GM10266 (cell line): ENCODE results near the gene RBMS3.

Experiments used
- DNase-seq: peaks from one replicate; pipeline ENCODE4 v3.0.0; 2012; ENCODE audit errors: extremely low spot score
- TF ChIP-seq, protein P1 (sequence below): IDR thresholded peaks from 2 replicates; pipeline ENCODE4 v1.5.1; 2012; ENCODE audit warnings: mild to moderate bottlenecking, low read depth; ENCODE audit not compliant: control insufficient read depth, insufficient read depth; ENCODE audit errors: missing control alignments

Gene RBMS3

DNA sequence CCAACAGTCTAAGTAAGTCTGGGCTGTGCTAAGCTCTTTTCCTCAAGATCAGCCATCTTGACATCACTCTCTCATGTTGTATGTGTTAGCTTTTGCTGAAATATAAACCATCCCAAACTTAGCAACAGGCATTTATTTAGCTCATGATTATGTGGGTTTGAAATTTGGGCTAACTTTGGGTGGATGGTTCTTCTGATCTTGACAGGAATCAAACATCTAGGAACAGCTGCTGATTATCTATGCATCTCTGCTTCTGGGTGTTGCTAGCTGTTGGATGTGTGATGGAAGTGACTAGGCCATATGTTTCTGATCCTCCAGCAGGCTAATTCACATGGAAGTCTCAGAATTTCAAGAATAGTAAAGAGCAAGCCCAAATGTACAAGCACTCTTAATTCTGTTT is 710.3 kb downstream of the RBMS3 start:
- no peak for DNase-seq
- TF ChIP-seq, protein P1, sequence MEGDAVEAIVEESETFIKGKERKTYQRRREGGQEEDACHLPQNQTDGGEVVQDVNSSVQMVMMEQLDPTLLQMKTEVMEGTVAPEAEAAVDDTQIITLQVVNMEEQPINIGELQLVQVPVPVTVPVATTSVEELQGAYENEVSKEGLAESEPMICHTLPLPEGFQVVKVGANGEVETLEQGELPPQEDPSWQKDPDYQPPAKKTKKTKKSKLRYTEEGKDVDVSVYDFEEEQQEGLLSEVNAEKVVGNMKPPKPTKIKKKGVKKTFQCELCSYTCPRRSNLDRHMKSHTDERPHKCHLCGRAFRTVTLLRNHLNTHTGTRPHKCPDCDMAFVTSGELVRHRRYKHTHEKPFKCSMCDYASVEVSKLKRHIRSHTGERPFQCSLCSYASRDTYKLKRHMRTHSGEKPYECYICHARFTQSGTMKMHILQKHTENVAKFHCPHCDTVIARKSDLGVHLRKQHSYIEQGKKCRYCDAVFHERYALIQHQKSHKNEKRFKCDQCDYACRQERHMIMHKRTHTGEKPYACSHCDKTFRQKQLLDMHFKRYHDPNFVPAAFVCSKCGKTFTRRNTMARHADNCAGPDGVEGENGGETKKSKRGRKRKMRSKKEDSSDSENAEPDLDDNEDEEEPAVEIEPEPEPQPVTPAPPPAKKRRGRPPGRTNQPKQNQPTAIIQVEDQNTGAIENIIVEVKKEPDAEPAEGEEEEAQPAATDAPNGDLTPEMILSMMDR: no peak

DNA sequence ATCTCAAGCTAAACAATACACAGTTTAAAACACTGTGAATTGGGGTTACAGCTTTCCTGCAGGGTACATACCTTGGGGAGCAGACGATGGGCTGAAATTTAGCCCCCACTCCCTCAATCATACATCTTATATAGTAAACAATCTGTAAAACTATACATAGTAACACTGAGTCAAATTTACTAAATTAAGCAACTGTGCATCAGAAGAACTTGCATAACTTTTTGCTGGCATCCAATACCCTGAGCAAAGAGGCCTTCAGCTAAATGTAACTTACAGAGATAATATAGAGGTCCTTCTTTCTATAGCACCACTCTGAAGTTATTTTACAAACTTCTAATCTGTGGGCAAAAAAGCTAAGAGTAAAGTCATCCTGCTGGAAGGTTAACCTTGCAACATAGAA is 721.9 kb downstream of the RBMS3 start:
- DNase-seq: no peak
- TF ChIP-seq, protein P1: no peak

DNA sequence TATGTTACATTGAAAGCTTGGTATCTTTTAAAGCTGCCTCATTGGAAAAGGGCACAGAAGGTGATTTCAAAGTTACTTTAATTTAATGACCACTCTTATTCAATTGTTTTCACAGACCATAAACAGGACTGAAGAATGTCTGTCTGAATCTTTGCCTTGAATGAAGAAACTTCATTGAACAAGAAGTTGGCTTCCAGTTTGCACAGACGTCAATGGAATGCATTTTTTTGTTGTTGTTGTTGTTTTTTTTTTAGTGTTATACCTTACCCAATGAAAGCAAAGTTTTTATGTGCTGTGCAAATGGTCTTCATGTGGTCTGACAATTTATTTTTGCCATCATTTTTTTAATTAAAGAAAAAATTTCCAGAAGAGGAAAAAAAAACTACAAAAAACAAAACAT is 722.9 kb downstream of the RBMS3 start:
- no peak for DNase-seq
- TF ChIP-seq, protein P1: no peak

DNA sequence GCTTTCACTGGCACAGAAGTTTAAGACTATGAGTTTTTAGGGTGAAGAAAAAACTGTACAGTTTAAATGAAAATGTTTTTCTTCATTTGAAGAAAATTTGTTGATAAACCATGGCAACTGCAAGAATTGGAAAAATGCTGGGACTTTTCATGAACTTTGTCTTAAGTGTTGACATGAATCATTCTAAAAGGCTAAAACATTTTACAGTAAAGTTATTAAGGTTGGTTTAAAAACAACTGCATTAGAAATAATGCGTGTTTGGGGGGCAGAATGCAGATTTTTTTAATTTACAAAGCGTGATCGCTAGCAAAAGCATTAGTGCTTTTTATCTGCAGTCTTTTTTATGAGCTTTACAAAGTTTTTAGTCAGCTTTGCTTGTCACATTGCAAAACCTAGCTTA is 723.6 kb downstream of the RBMS3 start:
- no peak for DNase-seq
- TF ChIP-seq, protein P1: no peak

DNA sequence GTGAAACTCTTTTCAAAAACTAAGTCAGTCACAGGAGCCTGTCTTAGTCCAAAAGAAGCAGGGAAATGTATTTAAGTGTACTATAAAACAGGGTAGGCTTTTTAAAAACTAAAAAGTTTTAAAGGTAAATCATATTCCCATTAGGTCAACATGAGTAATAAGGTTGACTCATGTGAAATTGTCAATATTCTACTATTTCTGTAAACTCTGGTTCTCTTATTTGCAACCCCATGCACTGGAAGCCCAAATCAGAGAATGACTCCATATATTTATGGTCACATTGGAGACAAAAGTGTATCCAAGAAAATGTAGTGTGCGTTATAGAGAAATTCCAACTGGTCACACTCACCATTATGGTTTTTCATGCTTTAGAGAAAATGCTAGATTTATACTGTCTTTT is 725.2 kb downstream of the RBMS3 start:
- TF ChIP-seq, protein P1: no peak
- no peak for DNase-seq

DNA sequence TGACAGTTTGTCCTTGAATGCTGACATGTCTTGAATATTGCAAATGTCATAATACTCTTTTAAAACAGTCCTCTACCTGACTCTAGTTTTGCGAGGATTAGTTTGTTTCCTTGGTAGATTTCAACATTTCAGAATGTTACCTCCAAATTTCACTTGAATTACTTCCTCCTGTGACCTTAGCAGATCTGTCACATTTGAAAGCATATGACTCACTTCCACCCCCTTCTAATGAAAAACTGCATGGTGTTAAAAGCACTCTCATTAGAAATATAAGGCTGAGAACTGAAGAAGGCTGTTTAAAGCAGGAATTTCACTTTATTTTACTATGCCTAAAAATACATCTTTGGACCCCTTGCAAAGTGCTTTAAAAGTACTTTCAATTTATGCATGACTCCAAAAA is 726.8 kb downstream of the RBMS3 start:
- no peak for DNase-seq

DNA sequence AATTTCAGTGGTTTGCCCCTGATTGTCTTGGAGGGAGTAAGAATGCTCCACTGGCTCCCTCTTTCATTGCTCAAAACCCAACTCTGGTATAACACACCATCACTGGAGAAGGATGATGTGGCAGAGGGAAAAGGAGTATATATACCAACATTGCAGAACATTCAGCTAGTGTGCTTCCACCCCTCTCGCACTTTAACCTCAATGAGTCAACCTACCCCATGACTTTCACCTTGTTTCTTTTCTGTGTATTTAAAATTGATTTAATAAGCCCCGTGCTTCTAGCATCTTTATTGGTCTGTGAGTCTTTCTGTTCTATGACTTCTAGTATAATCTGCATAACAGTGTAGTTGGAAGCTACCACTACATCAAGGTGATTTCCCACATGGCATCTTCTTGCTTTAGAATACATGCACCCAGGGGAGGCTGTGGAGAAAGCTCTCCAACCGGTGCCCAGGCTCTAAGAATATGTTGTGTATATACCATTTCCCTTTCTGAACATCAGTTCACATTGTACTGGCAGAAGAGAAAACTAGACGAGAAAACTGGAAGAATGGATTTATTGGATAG is 730.4 kb downstream of the RBMS3 start:
- TF ChIP-seq, protein P1: no peak
- DNase-seq: no peak

More for the DNA sequence above, 726.8 kb downstream of the RBMS3 start:
- TF ChIP-seq, protein P1: no peak
